ENCODE data around the gene ABHD8. TPM values are rescaled to one million over a fixed set of nuclear protein-coding genes. Genes with fewer than 3 reads are reported as not detected.

The ABHD8 gene
- total RNA-seq, 1 experiment from 2014 or later = 13.2 TPM

- Mint-ChIP-seq H3K4me3 (no peak overlapping the region), H3K9me3 (peaks cover 5% of the 10 kb centered on the region), H3K27me3 (ENCODE audit: low read depth) (no peaks in the 10 kb centered on the region), H3K4me1 (peaks cover 15% of the 10 kb centered on the region), H3K36me3 (peaks cover 32% of the 10 kb centered on the region), H3K27ac (peak overlapping the region; percentile 79)
- DNase-seq (ENCODE audit: low spot score) = no peak
- TF ChIP-seq AR (CRISPR knock-in tag; IDR thresholded peaks at IDR 0.05) = no peak
- no peak for TF ChIP-seq ATF2 (CRISPR knock-in tag; IDR thresholded peaks at IDR 0.05; ENCODE audit: borderline replicate concordance, low read depth)
- TF ChIP-seq ZNF317 (CRISPR knock-in tag; IDR thresholded peaks at IDR 0.05; ENCODE audit: borderline replicate concordance, low read depth) = no peak
- no peak for TF ChIP-seq IRF1 (CRISPR knock-in tag; IDR thresholded peaks at IDR 0.05)
- no peak for TF ChIP-seq TCF7 (CRISPR knock-in tag; IDR thresholded peaks at IDR 0.05; ENCODE audit: low read depth)
- TF ChIP-seq JUN (CRISPR knock-in tag; IDR thresholded peaks at IDR 0.05) = no peak
- no peak for TF ChIP-seq CDX4 (CRISPR knock-in tag; IDR thresholded peaks at IDR 0.05; ENCODE audit: borderline replicate concordance)
- TF ChIP-seq EMX1 (CRISPR knock-in tag; IDR thresholded peaks at IDR 0.05) = no peak
- no peak for TF ChIP-seq E2F4 (CRISPR knock-in tag; IDR thresholded peaks at IDR 0.05; ENCODE audit: borderline replicate concordance, low read depth)
- TF ChIP-seq ATF6 (CRISPR knock-in tag; IDR thresholded peaks at IDR 0.05) = no peak
- TF ChIP-seq NR1H2 (CRISPR knock-in tag; IDR thresholded peaks at IDR 0.05) = no peak
- TF ChIP-seq GTF2I (CRISPR knock-in tag; conservative IDR thresholded peaks at IDR 0.05) = no peak
- ChIA-PET POLR2A (interaction anchor here (1.2 kb wide), 1 partner anchor 8 kb away, joined by 6 read pairs; no protein-coding TSS in a partner anchor), CTCF (interaction anchor here (0.7 to 1.4 kb wide), 2 partner anchors 8 to 94 kb away, joined by 3 to 5 read pairs; partner anchors contain the start of gene MRPL34)
- no peak for ATAC-seq
Measured at GRCh38 chr19:17296976-17297375, 6.2 kb downstream of the ABHD8 start.

GRCh38 chr19:17296273-17296672 is 7.0 kb downstream of the ABHD8 start:
- DNase-seq (ENCODE audit: low spot score) (no peak), ATAC-seq (no peak)
- H3K4me3 Mint-ChIP-seq = no peak overlapping the region
- CTCF ChIA-PET = interaction anchor here (0.6 to 1.4 kb wide), 3 partner anchors 9 to 97 kb away, joined by 4 to 5 read pairs (median 4); partner anchors contain the start of gene MRPL34
- H3K36me3 Mint-ChIP-seq = peaks cover 32% of the 10 kb centered on the region
- no peaks in the 10 kb centered on the region for H3K27me3 Mint-ChIP-seq (ENCODE audit: low read depth)
- peaks cover 5% of the 10 kb centered on the region for H3K9me3 Mint-ChIP-seq
- TF ChIP-seq HMGXB4 (CRISPR knock-in tag; IDR thresholded peaks at IDR 0.05) = no peak
- TF ChIP-seq ATF6 (CRISPR knock-in tag; IDR thresholded peaks at IDR 0.05) = no peak
- TF ChIP-seq ZNF416 (CRISPR knock-in tag; IDR thresholded peaks at IDR 0.05) = no peak
- TF ChIP-seq ZNF423 (CRISPR knock-in tag; IDR thresholded peaks at IDR 0.05) = no peak
- TF ChIP-seq MLX (CRISPR knock-in tag; IDR thresholded peaks at IDR 0.05) = no peak
- TF ChIP-seq E2F4 (CRISPR knock-in tag; IDR thresholded peaks at IDR 0.05; ENCODE audit: borderline replicate concordance, low read depth) = no peak
- no peak for TF ChIP-seq ETV6 (CRISPR knock-in tag; IDR thresholded peaks at IDR 0.05)
- no peak for TF ChIP-seq ATF1 (CRISPR knock-in tag; IDR thresholded peaks at IDR 0.05)
- H3K27ac Mint-ChIP-seq = peak overlapping the region; percentile 45; the same call in 1 of the 2 replicates
- peaks cover 10% of the 10 kb centered on the region for H3K4me1 Mint-ChIP-seq
- POLR2A ChIA-PET = interaction anchor here (1.2 kb wide), 1 partner anchor 9 kb away, joined by 6 read pairs; no protein-coding TSS in a partner anchor

Measured in WTC11 (cell line).